WERI-Rb-1 (cell line): ENCODE data around the gene FRRS1L.

Source experiments
- DNase-seq: peaks from one replicate; pipeline ENCODE4 v3.0.0-alpha.2; 2020
- H3K27ac ChIP-seq: fragments of 250-450 bp; sonication (Bioruptor Pico); 2 replicates; pipeline ENCODE4 v1.5.1; 2020; ENCODE audit warnings: mild to moderate bottlenecking, moderate library complexity
- H3K27me3 ChIP-seq: fragments of 250-450 bp; sonication (Bioruptor Pico); 2 replicates; pipeline ENCODE4 v1.5.1; 2021; ENCODE audit warnings: mild to moderate bottlenecking, low read depth, moderate library complexity; ENCODE audit not compliant: insufficient read depth, severe bottlenecking
- H3K36me3 ChIP-seq: fragments of 250-450 bp; sonication (Bioruptor Pico); 2 replicates; pipeline ENCODE4 v1.5.1; 2020; ENCODE audit warnings: mild to moderate bottlenecking, moderate library complexity
- H3K4me3 ChIP-seq: 2 replicates; pipeline ENCODE4 v1.5.1; 2011; ENCODE audit warnings: low read depth, mild to moderate bottlenecking, control low read depth, low read length
- H3K9me3 ChIP-seq: fragments of 250-450 bp; sonication (Bioruptor Pico); 2 replicates; pipeline ENCODE4 v1.5.1; 2021; ENCODE audit warnings: mild to moderate bottlenecking, moderate library complexity; ENCODE audit not compliant: severe bottlenecking
- TF ChIP-seq, protein P1 (sequence below): IDR thresholded peaks from 2 replicates; pipeline ENCODE4 v1.5.1; 2011; ENCODE audit warnings: low read depth, mild to moderate bottlenecking, control low read depth, inconsistent platforms, low read length

The FRRS1L gene

DNA sequence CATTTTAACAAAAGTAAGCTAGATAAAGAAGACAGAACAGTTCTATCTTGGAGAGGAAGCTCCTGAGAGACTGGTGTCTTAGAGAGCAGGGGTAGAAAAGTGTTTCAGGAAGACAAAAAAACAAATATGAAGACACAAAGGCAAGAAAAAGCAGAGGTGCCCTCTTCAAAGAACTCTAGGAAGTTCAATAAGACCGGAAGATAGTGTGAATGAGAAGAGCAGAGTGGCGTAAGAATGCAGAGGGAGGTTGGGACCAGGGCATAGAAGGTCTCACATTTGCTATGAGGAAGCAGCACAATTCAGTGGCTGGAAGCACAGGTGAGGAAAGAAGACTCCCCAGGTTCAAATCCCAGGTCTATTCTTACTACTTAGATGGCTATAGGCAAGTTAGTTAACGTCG, 69.9 kb downstream of the FRRS1L start:
- no peak overlapping the region for H3K27ac ChIP-seq
- TF ChIP-seq, protein P1, sequence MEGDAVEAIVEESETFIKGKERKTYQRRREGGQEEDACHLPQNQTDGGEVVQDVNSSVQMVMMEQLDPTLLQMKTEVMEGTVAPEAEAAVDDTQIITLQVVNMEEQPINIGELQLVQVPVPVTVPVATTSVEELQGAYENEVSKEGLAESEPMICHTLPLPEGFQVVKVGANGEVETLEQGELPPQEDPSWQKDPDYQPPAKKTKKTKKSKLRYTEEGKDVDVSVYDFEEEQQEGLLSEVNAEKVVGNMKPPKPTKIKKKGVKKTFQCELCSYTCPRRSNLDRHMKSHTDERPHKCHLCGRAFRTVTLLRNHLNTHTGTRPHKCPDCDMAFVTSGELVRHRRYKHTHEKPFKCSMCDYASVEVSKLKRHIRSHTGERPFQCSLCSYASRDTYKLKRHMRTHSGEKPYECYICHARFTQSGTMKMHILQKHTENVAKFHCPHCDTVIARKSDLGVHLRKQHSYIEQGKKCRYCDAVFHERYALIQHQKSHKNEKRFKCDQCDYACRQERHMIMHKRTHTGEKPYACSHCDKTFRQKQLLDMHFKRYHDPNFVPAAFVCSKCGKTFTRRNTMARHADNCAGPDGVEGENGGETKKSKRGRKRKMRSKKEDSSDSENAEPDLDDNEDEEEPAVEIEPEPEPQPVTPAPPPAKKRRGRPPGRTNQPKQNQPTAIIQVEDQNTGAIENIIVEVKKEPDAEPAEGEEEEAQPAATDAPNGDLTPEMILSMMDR = no peak
- DNase-seq = no peak
- H3K9me3 ChIP-seq = no peaks in the 10 kb centered on the region
- no peak overlapping the region for H3K4me3 ChIP-seq
- H3K27me3 ChIP-seq = no peaks in the 10 kb centered on the region
- H3K36me3 ChIP-seq = peaks cover 57% of the 10 kb centered on the region

DNA sequence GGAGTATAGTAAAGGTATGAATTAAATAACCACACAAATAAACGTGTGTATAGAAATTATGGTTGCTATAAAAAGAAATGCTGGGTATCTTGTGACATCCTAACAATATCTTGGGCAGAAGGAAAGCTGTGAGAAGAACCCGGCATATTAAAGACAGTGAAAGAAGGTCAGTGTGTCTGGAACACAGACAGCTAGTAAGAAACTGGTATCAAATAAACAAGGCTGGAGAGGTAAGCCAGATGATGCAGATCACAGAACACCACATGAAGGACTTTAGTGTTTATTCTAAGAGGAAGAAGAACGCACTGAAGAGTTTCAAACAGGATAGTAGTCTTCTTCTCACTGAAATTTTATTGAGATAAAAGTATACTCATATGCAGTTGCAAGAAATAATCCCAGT, 71.7 kb downstream of the FRRS1L start:
- no peak for DNase-seq
- Histone ChIP-seq H3K36me3 (peaks cover 62% of the 10 kb centered on the region), H3K4me3 (no peak overlapping the region), H3K27ac (no peak overlapping the region), H3K9me3 (no peaks in the 10 kb centered on the region), H3K27me3 (no peaks in the 10 kb centered on the region)
- TF ChIP-seq, protein P1 = no peak

DNA sequence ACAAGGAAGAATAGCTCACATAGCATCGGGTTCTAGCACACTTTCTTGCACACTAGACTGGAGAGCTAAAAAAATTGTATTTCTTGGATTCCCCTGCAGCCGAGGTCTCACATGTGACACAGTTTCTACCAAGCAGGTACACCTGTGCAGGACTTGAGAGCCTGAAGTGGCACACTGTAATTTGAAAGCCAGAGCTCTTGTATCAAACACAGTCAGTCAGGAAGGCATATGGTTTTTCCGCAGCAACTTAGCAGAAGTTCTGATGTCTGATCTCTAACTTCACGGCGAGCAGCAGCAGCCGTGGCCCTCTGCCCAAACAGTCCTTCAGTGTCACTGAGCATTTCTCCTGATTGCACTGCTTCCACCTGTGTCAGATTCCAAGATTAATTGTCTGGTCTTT, 72.8 kb downstream of the FRRS1L start:
- Histone ChIP-seq H3K27ac (no peak overlapping the region), H3K27me3 (no peaks in the 10 kb centered on the region), H3K9me3 (no peaks in the 10 kb centered on the region), H3K4me3 (no peak overlapping the region), H3K36me3 (peaks cover 68% of the 10 kb centered on the region)
- TF ChIP-seq, protein P1 = no peak
- no peak for DNase-seq

DNA sequence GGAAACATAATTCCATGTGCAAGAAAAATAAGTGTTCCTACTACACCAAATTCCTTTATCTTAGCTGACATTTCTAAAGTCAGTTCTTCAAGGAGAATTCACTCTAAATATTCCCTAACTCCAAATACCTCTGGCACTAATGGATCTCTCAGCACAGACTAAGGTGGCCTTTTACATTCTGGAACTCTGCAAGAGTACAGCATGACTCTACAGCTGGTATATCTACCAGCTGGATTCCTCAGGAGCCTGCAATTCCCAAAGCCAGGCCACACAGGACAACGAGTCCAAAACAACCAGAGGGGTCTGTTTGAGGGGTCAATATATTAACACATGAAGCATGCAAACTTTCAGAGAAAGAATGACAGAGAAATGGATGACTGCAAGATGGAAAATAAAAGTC, 74.5 kb downstream of the FRRS1L start:
- Histone ChIP-seq H3K36me3 (peaks cover 80% of the 10 kb centered on the region), H3K27ac (no peak overlapping the region)

DNA sequence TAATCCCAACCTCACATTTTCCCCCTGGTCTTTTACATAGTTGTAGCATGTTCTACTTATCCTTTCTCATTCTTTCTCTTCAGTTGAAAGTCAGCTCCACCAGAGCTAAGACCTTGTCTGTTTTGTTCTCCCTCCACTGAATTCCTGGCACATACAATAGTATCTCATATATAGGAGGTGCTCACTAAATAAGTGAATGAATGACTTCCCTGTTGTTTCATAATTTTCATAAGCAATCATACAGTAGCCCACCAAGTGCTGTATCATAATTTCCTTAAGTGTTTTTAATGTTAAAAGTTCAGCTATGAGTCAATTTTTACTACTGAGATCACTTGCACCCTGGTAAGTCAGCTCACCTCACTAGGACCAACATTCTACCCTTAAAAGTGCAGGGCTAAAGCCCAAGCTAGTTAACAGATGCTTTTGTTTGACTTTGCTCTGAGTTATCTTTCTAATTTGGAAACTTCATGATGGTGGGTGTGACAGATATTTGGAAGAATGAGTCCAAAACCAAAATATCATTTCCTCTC, 74.9 kb downstream of the FRRS1L start:
- H3K9me3 ChIP-seq = no peaks in the 10 kb centered on the region
- DNase-seq = no peak
- no peak overlapping the region for H3K4me3 ChIP-seq
- no peaks in the 10 kb centered on the region for H3K27me3 ChIP-seq
- H3K36me3 ChIP-seq = peaks cover 80% of the 10 kb centered on the region
- no peak overlapping the region for H3K27ac ChIP-seq
- TF ChIP-seq, protein P1 = no peak

More for the DNA sequence above, 74.5 kb downstream of the FRRS1L start:
- DNase-seq = no peak
- Histone ChIP-seq H3K27me3 (no peaks in the 10 kb centered on the region), H3K4me3 (no peak overlapping the region), H3K9me3 (no peaks in the 10 kb centered on the region)
- TF ChIP-seq, protein P1 = no peak

DNA sequence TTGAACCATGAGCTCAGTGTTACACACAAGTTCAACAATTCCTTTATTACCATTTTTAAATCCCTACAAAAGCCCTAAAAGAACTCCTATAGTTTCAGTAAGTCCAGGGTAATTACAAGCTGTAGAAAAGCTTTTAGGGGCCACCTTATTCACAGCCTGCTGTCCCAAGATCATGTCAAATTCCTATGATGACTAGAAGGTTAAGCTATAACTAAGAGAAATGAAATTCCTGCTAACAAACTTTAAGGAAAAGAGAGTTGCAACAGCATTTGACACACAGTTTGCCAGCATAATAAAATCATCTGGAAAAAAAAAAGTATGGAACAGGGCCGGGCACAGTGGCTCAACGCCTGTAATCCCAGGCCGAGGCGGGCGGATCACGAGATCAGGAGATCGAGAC, 78.8 kb downstream of the FRRS1L start:
- TF ChIP-seq, protein P1 = no peak
- DNase-seq = no peak
- Histone ChIP-seq H3K27me3 (no peaks in the 10 kb centered on the region), H3K27ac (no peak overlapping the region), H3K4me3 (no peak overlapping the region), H3K36me3 (peaks cover 78% of the 10 kb centered on the region), H3K9me3 (no peaks in the 10 kb centered on the region)
